HEK293 (cell line): Measurements from ENCODE around the gene METTL2A.
"Not testable (repeated sequence)": the region's sequence is repeated elsewhere in the genome, so short reads cannot be mapped to it uniquely, and the experiment has no call there.

Experiments
- CTCF ChIA-PET: fragments of 350-600 bp; formaldehyde crosslinking; extraction: SDS; loops from one replicate; lab custom pipeline; 2021; ENCODE audit warnings: antibody characterized with exemption; lab: Yijun Ruan, JAX
- POLR2A ChIA-PET: fragments of 300-600 bp; formaldehyde crosslinking; extraction: SDS; loops from one replicate; lab custom pipeline; 2020; ENCODE audit warnings: antibody characterized with exemption, inconsistent platforms; lab: Yijun Ruan, JAX
- H3K27ac ChIP-seq: fragments of 200-500 bp; sonication (Bioruptor generic); 2 replicates; pipeline ENCODE4 v1.5.1; 2014; ENCODE audit warnings: low read depth, low read length, control low read depth, inconsistent platforms; ENCODE audit errors: extremely low read depth
- H3K36me3 ChIP-seq, 2 experiments: fragments of 200-500 bp in 1 of 2; sonication (Bioruptor generic) in 1 of 2; 1 replicate in 1 of 2; 2 replicates in 1 of 2; pipeline ENCODE4 v1.5.1; 2014 to 2017; ENCODE audit warnings: inconsistent platforms in 2 of 2, low read length in 2 of 2; ENCODE audit not compliant: control insufficient read depth in 2 of 2, insufficient read depth in 1 of 2
- H3K4me1 ChIP-seq: fragments of 200-500 bp; sonication (Bioruptor generic); 2 replicates; pipeline ENCODE4 v1.5.1; 2014; ENCODE audit warnings: mild to moderate bottlenecking, low read length, inconsistent platforms; ENCODE audit not compliant: control insufficient read depth, insufficient read depth
- H3K4me3 ChIP-seq: 2 replicates; pipeline ENCODE4 v1.5.1; 2011; ENCODE audit warnings: low read depth, mild to moderate bottlenecking, control low read depth, low read length, moderate library complexity
- H3K9me3 ChIP-seq: fragments of 200-500 bp; sonication (Bioruptor generic); 2 replicates; pipeline ENCODE4 v1.5.1; 2014; ENCODE audit warnings: low read depth, low read length, inconsistent platforms; ENCODE audit not compliant: control insufficient read depth, insufficient read depth
- BCL11B ChIP-seq: fragments of 450-650 bp; formaldehyde crosslinking; IDR thresholded peaks from 2 replicates; pipeline ENCODE4 v1.5.1; 2016; ENCODE audit warnings: low read depth, missing biosample characterization, missing genetic modification characterization
- GFI1B ChIP-seq: fragments of 450-650 bp; formaldehyde crosslinking; IDR thresholded peaks from 2 replicates; pipeline ENCODE4 v1.5.1; 2016; ENCODE audit warnings: missing biosample characterization, missing genetic modification characterization
- KLF10 ChIP-seq: fragments of 450-650 bp; IDR thresholded peaks from 2 replicates; pipeline ENCODE4 v1.5.1; 2018; ENCODE audit warnings: missing biosample characterization, mild to moderate bottlenecking, missing genetic modification characterization
- KLF8 ChIP-seq: fragments of 450-650 bp; formaldehyde crosslinking; IDR thresholded peaks from 2 replicates; pipeline ENCODE4 v1.5.1; 2016; ENCODE audit warnings: missing biosample characterization, missing genetic modification characterization
- SP7 ChIP-seq: fragments of 450-650 bp; formaldehyde crosslinking; IDR thresholded peaks from 2 replicates; pipeline ENCODE4 v1.5.1; 2016; ENCODE audit warnings: missing biosample characterization, missing genetic modification characterization
- YY2 ChIP-seq: fragments of 450-650 bp; formaldehyde crosslinking; IDR thresholded peaks from 2 replicates; pipeline ENCODE4 v1.5.1; 2016; ENCODE audit warnings: missing biosample characterization, missing genetic modification characterization
- ZNF121 ChIP-seq: fragments of 450-650 bp; formaldehyde crosslinking; IDR thresholded peaks from 2 replicates; pipeline ENCODE4 v1.5.1; 2016; ENCODE audit warnings: missing biosample characterization, missing genetic modification characterization
- ZNF184 ChIP-seq: fragments of 450-650 bp; IDR thresholded peaks from 2 replicates; pipeline ENCODE4 v1.5.1; 2018; ENCODE audit warnings: missing biosample characterization, mild to moderate bottlenecking, missing genetic modification characterization
- ZNF2 ChIP-seq: fragments of 450-650 bp; formaldehyde crosslinking; IDR thresholded peaks from 2 replicates; pipeline ENCODE4 v1.5.1; 2016; ENCODE audit warnings: missing biosample characterization, missing genetic modification characterization
- ZNF324 ChIP-seq: fragments of 450-650 bp; formaldehyde crosslinking; IDR thresholded peaks from 2 replicates; pipeline ENCODE4 v1.5.1; 2016; ENCODE audit warnings: missing biosample characterization, missing genetic modification characterization
- ZNF366 ChIP-seq: fragments of 450-650 bp; formaldehyde crosslinking; conservative IDR thresholded peaks from 2 replicates; pipeline ENCODE4 v1.5.1; 2016; ENCODE audit warnings: missing biosample characterization, missing genetic modification characterization
- ZNF394 ChIP-seq: fragments of 450-650 bp; formaldehyde crosslinking; IDR thresholded peaks from 2 replicates; pipeline ENCODE4 v1.5.1; 2016; ENCODE audit warnings: missing biosample characterization, missing genetic modification characterization, mild to moderate bottlenecking, moderate library complexity, borderline replicate concordance
- ZNF544 ChIP-seq: fragments of 450-650 bp; formaldehyde crosslinking; IDR thresholded peaks from 2 replicates; pipeline ENCODE4 v1.5.0; 2017; ENCODE audit warnings: missing biosample characterization, missing genetic modification characterization
- ZNF600 ChIP-seq: fragments of 450-650 bp; formaldehyde crosslinking; IDR thresholded peaks from 2 replicates; pipeline ENCODE4 v1.5.1; 2016; ENCODE audit warnings: missing biosample characterization, missing genetic modification characterization
- ZNF677 ChIP-seq: fragments of 450-650 bp; IDR thresholded peaks from 2 replicates; pipeline ENCODE4 v1.5.0; 2018; ENCODE audit warnings: missing biosample characterization, mild to moderate bottlenecking, missing genetic modification characterization, moderate library complexity
- ZXDB ChIP-seq: fragments of 450-650 bp; formaldehyde crosslinking; IDR thresholded peaks from 2 replicates; pipeline ENCODE4 v1.5.1; 2016; ENCODE audit warnings: missing biosample characterization, missing genetic modification characterization
- TF ChIP-seq, protein P1 (sequence below): fragments of 450-650 bp; formaldehyde crosslinking; IDR thresholded peaks from 2 replicates; pipeline ENCODE4 v1.5.1; 2017; ENCODE audit warnings: missing biosample characterization, missing genetic modification characterization
- TF ChIP-seq, protein P2 (sequence below): fragments of 450-650 bp; formaldehyde crosslinking; IDR thresholded peaks from 2 replicates; pipeline ENCODE4 v1.5.1; 2016; ENCODE audit warnings: missing biosample characterization, missing genetic modification characterization
- TF ChIP-seq, protein P3 (sequence below): fragments of 450-650 bp; formaldehyde crosslinking; IDR thresholded peaks from 2 replicates; pipeline ENCODE4 v1.5.1; 2016; ENCODE audit warnings: missing biosample characterization, missing genetic modification characterization
- TF ChIP-seq, protein P4 (sequence below): fragments of 450-650 bp; formaldehyde crosslinking; IDR thresholded peaks from 2 replicates; pipeline ENCODE4 v1.5.1; 2016; ENCODE audit warnings: missing biosample characterization, missing genetic modification characterization, borderline replicate concordance
- TF ChIP-seq, protein P5 (sequence below): fragments of 450-650 bp; formaldehyde crosslinking; IDR thresholded peaks from 2 replicates; pipeline ENCODE4 v1.5.1; 2016; ENCODE audit warnings: missing biosample characterization, missing genetic modification characterization

METTL2A gene

DNA sequence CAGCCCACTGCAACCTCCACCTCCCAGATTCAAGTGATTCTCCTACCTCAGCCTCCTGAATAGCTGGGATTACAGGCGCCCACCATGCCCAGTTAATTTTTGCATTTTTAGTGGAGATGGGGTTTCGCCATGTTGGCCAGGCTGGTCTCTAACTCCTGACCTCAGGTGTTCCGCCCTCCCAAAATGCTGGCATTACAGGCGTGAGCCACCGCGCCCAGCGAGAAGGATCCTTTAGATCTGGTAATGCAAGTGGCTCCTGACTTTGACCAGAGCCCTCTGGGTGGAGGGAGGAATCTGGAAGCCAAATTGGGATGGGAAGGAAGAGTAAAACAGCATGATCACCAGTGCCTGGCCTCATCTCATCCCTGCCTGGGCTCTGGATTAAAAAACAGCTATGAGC is 41.6 kb downstream of the METTL2A start:
- POLR2A ChIA-PET, CTCF ChIA-PET: not testable (repeated sequence)

DNA sequence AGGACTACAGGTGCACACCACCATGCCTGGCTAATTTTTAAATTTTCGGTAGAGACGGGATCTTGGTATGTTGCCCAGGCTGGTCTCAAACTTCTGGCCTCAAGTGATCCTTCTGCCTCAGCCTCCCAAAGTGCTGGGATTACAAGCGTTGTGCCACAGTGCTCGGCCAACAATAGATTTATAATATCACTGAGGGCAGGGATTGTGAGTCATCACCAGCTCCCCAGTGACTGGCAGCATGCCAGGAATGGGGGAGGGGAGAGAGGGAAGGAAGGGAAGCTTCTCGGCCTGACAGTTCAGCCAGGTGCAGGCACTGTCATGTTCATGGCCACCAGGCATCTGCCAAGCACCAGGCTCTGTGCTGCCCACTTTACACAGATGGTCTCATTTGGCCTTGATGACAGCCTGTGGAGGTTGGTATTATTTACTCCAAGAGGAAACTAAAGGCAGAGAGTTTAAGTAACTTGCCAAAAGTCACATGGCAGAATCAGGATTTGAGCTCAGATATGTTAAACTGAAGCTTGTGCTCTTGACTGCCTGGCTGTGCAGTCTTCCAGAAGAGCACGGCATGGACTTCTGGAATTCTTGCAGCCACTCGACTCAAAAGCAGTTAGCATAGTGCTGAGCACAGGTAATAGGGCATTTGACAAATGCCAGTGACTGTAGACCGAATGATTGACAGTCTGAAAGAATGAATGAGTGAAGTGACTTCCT is 47.1 kb downstream of the METTL2A start:
- H3K36me3 ChIP-seq, H3K4me3 ChIP-seq, POLR2A ChIA-PET, CTCF ChIA-PET, H3K4me1 ChIP-seq, H3K9me3 ChIP-seq: not testable (repeated sequence)
- peak overlapping the region; percentile 69 for H3K27ac ChIP-seq
- peak; percentile 66; the same call in 1 of the 2 replicates for TF ChIP-seq ZNF324
- TF ChIP-seq, protein P1, sequence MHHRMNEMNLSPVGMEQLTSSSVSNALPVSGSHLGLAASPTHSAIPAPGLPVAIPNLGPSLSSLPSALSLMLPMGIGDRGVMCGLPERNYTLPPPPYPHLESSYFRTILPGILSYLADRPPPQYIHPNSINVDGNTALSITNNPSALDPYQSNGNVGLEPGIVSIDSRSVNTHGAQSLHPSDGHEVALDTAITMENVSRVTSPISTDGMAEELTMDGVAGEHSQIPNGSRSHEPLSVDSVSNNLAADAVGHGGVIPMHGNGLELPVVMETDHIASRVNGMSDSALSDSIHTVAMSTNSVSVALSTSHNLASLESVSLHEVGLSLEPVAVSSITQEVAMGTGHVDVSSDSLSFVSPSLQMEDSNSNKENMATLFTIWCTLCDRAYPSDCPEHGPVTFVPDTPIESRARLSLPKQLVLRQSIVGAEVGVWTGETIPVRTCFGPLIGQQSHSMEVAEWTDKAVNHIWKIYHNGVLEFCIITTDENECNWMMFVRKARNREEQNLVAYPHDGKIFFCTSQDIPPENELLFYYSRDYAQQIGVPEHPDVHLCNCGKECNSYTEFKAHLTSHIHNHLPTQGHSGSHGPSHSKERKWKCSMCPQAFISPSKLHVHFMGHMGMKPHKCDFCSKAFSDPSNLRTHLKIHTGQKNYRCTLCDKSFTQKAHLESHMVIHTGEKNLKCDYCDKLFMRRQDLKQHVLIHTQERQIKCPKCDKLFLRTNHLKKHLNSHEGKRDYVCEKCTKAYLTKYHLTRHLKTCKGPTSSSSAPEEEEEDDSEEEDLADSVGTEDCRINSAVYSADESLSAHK (tag by site-specific recombination): 0 out of 2 replicates have a peak, but pooled peaks have one; percentile 27
- 0 out of 2 replicates have a peak, but pooled peaks have one; percentile 42 for TF ChIP-seq ZNF2 (tag by site-specific recombination)
- TF ChIP-seq, protein P2, sequence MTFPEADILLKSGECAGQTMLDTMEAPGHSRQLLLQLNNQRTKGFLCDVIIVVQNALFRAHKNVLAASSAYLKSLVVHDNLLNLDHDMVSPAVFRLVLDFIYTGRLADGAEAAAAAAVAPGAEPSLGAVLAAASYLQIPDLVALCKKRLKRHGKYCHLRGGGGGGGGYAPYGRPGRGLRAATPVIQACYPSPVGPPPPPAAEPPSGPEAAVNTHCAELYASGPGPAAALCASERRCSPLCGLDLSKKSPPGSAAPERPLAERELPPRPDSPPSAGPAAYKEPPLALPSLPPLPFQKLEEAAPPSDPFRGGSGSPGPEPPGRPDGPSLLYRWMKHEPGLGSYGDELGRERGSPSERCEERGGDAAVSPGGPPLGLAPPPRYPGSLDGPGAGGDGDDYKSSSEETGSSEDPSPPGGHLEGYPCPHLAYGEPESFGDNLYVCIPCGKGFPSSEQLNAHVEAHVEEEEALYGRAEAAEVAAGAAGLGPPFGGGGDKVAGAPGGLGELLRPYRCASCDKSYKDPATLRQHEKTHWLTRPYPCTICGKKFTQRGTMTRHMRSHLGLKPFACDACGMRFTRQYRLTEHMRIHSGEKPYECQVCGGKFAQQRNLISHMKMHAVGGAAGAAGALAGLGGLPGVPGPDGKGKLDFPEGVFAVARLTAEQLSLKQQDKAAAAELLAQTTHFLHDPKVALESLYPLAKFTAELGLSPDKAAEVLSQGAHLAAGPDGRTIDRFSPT (tag by site-specific recombination): peak; percentile 90
- TF ChIP-seq ZNF600 (tag by site-specific recombination): peak; percentile 69
- peak; percentile 85 for TF ChIP-seq ZNF366 (tag by site-specific recombination)
- peak; percentile 67; the same call in 1 of the 2 replicates for TF ChIP-seq KLF8 (tag by site-specific recombination)
- peak; percentile 80 for TF ChIP-seq ZXDB (tag by site-specific recombination)
- TF ChIP-seq ZNF394 (tag by site-specific recombination): peak; percentile 56; the same call in 1 of the 2 replicates
- TF ChIP-seq BCL11B (tag by site-specific recombination): peak; percentile 75
- peak; percentile 91 for TF ChIP-seq ZNF184 (tag by site-specific recombination)
- 0 out of 2 replicates have a peak, but pooled peaks have one; percentile 26 for TF ChIP-seq YY2 (tag by site-specific recombination)
- TF ChIP-seq, protein P3, sequence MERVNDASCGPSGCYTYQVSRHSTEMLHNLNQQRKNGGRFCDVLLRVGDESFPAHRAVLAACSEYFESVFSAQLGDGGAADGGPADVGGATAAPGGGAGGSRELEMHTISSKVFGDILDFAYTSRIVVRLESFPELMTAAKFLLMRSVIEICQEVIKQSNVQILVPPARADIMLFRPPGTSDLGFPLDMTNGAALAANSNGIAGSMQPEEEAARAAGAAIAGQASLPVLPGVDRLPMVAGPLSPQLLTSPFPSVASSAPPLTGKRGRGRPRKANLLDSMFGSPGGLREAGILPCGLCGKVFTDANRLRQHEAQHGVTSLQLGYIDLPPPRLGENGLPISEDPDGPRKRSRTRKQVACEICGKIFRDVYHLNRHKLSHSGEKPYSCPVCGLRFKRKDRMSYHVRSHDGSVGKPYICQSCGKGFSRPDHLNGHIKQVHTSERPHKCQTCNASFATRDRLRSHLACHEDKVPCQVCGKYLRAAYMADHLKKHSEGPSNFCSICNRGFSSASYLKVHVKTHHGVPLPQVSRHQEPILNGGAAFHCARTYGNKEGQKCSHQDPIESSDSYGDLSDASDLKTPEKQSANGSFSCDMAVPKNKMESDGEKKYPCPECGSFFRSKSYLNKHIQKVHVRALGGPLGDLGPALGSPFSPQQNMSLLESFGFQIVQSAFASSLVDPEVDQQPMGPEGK: peak; percentile 76
- TF ChIP-seq ZNF677 (tag by site-specific recombination): peak; percentile 28; the same call in 1 of the 2 replicates
- TF ChIP-seq, protein P4, sequence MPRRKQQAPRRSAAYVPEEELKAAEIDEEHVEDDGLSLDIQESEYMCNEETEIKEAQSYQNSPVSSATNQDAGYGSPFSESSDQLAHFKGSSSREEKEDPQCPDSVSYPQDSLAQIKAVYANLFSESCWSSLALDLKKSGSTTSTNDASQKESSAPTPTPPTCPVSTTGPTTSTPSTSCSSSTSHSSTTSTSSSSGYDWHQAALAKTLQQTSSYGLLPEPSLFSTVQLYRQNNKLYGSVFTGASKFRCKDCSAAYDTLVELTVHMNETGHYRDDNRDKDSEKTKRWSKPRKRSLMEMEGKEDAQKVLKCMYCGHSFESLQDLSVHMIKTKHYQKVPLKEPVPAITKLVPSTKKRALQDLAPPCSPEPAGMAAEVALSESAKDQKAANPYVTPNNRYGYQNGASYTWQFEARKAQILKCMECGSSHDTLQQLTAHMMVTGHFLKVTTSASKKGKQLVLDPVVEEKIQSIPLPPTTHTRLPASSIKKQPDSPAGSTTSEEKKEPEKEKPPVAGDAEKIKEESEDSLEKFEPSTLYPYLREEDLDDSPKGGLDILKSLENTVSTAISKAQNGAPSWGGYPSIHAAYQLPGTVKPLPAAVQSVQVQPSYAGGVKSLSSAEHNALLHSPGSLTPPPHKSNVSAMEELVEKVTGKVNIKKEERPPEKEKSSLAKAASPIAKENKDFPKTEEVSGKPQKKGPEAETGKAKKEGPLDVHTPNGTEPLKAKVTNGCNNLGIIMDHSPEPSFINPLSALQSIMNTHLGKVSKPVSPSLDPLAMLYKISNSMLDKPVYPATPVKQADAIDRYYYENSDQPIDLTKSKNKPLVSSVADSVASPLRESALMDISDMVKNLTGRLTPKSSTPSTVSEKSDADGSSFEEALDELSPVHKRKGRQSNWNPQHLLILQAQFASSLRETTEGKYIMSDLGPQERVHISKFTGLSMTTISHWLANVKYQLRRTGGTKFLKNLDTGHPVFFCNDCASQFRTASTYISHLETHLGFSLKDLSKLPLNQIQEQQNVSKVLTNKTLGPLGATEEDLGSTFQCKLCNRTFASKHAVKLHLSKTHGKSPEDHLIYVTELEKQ: peak; percentile 88; the same call in 1 of the 2 replicates
- TF ChIP-seq ZNF544 (tag by site-specific recombination): peak; percentile 53; the same call in 1 of the 2 replicates
- TF ChIP-seq KLF10 (tag by site-specific recombination): peak; percentile 74
- TF ChIP-seq, protein P5, sequence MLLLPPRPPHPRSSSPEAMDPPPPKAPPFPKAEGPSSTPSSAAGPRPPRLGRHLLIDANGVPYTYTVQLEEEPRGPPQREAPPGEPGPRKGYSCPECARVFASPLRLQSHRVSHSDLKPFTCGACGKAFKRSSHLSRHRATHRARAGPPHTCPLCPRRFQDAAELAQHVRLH (tag by site-specific recombination): peak; percentile 67; the same call in 1 of the 2 replicates
- TF ChIP-seq ZNF121 (tag by site-specific recombination): peak; percentile 99
- peak; percentile 47; the same call in 1 of the 2 replicates for TF ChIP-seq GFI1B
- peak; percentile 89 for TF ChIP-seq SP7 (tag by site-specific recombination)

More for the DNA sequence above, 41.6 kb downstream of the METTL2A start:
- not testable (repeated sequence) for H3K4me3 ChIP-seq, H3K4me1 ChIP-seq, H3K36me3 ChIP-seq, H3K9me3 ChIP-seq, H3K27ac ChIP-seq
